22Rv1 (cell line): ENCODE results near the gene TIGAR.

ENCODE experiments used
- CTCF ChIP-seq: fragments of 450-650 bp; IDR thresholded peaks from 2 replicates; pipeline ENCODE4 v1.5.1; 2017; ENCODE audit warnings: mild to moderate bottlenecking
- ZFX ChIP-seq: fragments of 450-650 bp; IDR thresholded peaks from 2 replicates; pipeline ENCODE4 v1.6.1; 2017; ENCODE audit warnings: antibody characterized with exemption, borderline replicate concordance

GRCh38 chr12:4388662-4389061, 67.6 kb downstream of the TIGAR start:
- TF ChIP-seq CTCF (no peak), ZFX (no peak)
